SK-N-SH (cell line): ENCODE data around the gene SLC9A2.

ENCODE experiments used
- EP300 ChIP-seq, 2 experiments: IDR thresholded peaks; 2 replicates each; pipeline versions ENCODE4 v1.4.0 to v1.6.1; 2012; ENCODE audit warnings: borderline replicate concordance in 1 of 2, low read depth in 1 of 2, low read length in 1 of 2
- MAX ChIP-seq: IDR thresholded peaks from 2 replicates; pipeline ENCODE4 v1.4.0; 2012; ENCODE audit warnings: low read depth
- MXI1 ChIP-seq: IDR thresholded peaks from 2 replicates; pipeline ENCODE4 v1.6.1; 2012; ENCODE audit warnings: mild to moderate bottlenecking, low read depth, low read length, improper control_type of control experiment
- REST ChIP-seq: IDR thresholded peaks from 2 replicates; pipeline ENCODE4 v1.6.1; 2012; ENCODE audit warnings: mild to moderate bottlenecking, low read depth, low read length, moderate library complexity
- SIN3A ChIP-seq: IDR thresholded peaks from 2 replicates; pipeline ENCODE4 v1.6.1; 2012; ENCODE audit warnings: low read depth, mild to moderate bottlenecking, low read length, moderate library complexity, borderline replicate concordance
- SMC3 ChIP-seq: IDR thresholded peaks from 2 replicates; pipeline ENCODE4 v1.6.1; 2012; ENCODE audit warnings: low read depth, low read length, improper control_type of control experiment
- TCF12 ChIP-seq: IDR thresholded peaks from 2 replicates; pipeline ENCODE4 v1.4.0; 2012
- TF ChIP-seq, protein P1 (sequence below): fragments of 200-600 bp; sonication (generic); IDR thresholded peaks from 2 replicates; pipeline ENCODE4 v1.6.1; 2017; ENCODE audit warnings: antibody characterized with exemption, mild to moderate bottlenecking, moderate library complexity

DNA sequence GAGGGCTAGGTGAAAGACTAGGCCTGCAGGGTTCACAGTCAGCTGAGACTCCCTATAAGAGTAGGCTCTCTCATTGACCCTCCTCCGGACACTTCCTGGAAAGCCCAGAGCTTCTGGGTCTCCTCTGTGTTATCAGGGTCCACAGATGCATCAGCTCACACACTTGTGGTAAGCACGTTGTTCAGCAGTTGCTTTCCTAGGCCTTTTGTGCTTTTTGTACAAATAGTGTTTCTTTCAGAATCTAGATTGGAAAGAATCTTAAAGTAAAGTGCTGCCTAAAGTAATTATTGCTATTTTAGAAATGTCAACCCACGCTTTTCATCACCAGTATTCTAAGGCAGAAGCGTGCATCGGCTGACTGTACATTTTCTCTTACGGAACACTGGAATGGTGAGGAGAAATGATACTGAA, 15.5 kb downstream of the SLC9A2 start:
- TF ChIP-seq TCF12 = no peak
- TF ChIP-seq, protein P1, sequence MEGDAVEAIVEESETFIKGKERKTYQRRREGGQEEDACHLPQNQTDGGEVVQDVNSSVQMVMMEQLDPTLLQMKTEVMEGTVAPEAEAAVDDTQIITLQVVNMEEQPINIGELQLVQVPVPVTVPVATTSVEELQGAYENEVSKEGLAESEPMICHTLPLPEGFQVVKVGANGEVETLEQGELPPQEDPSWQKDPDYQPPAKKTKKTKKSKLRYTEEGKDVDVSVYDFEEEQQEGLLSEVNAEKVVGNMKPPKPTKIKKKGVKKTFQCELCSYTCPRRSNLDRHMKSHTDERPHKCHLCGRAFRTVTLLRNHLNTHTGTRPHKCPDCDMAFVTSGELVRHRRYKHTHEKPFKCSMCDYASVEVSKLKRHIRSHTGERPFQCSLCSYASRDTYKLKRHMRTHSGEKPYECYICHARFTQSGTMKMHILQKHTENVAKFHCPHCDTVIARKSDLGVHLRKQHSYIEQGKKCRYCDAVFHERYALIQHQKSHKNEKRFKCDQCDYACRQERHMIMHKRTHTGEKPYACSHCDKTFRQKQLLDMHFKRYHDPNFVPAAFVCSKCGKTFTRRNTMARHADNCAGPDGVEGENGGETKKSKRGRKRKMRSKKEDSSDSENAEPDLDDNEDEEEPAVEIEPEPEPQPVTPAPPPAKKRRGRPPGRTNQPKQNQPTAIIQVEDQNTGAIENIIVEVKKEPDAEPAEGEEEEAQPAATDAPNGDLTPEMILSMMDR = no peak
- no peak for TF ChIP-seq EP300 (IDR thresholded peaks at IDR 0.05; ENCODE audit: borderline replicate concordance in 1 of 2, low read depth in 1 of 2, low read length in 1 of 2)
- no peak for TF ChIP-seq SMC3
- no peak for TF ChIP-seq MAX
- TF ChIP-seq MXI1 = no peak
- no peak for TF ChIP-seq SIN3A
- no peak for TF ChIP-seq REST
